Adrenal gland (tissue), 5 donors: ENCODE results near the gene OR7D4.

Experiments
- POLR2A ChIP-seq, 2 donors: fragments of 450-650 bp; IDR thresholded peaks; one replicate each; pipeline ENCODE4 v1.6.1; 2017; ENCODE audit warnings: antibody characterized with exemption in 2 of 2, mild to moderate bottlenecking in 2 of 2, moderate library complexity in 1 of 2
- TF ChIP-seq, protein P1 (sequence below), 6 experiments: fragments of 450-650 bp in 4 of 6; fragments of 200-600 bp in 2 of 6; sonication (generic) in 1 of 6; IDR thresholded peaks; 1 replicate in 5 of 6; 2 replicates in 1 of 6; pipeline versions ENCODE4 v1.5.1 to v1.8.0; 2016 to 2021; ENCODE audit warnings: antibody characterized with exemption in 6 of 6, mild to moderate bottlenecking in 2 of 6, moderate library complexity in 1 of 6
- donor health status: DM: no; HTN: no; CAD: no.

- TF ChIP-seq, protein P1, sequence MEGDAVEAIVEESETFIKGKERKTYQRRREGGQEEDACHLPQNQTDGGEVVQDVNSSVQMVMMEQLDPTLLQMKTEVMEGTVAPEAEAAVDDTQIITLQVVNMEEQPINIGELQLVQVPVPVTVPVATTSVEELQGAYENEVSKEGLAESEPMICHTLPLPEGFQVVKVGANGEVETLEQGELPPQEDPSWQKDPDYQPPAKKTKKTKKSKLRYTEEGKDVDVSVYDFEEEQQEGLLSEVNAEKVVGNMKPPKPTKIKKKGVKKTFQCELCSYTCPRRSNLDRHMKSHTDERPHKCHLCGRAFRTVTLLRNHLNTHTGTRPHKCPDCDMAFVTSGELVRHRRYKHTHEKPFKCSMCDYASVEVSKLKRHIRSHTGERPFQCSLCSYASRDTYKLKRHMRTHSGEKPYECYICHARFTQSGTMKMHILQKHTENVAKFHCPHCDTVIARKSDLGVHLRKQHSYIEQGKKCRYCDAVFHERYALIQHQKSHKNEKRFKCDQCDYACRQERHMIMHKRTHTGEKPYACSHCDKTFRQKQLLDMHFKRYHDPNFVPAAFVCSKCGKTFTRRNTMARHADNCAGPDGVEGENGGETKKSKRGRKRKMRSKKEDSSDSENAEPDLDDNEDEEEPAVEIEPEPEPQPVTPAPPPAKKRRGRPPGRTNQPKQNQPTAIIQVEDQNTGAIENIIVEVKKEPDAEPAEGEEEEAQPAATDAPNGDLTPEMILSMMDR (IDR thresholded peaks at IDR 0.05), result no peak
- TF ChIP-seq POLR2A (IDR thresholded peaks at IDR 0.05), result no peak
Observed at GRCh38 chr19:9166846-9167245, 52.5 kb downstream of the OR7D4 start.
